DND-41 (cell line): Measurements from ENCODE around the gene PEX12.

Experiments
- ATAC-seq: fragments of 200-7000 bp; cut with Tn5 transposase; 3 replicates; pipeline ENCODE4 v1.9.1; 2021; ENCODE audit warnings: low read depth; ENCODE audit not compliant: insufficient read depth
- DNase-seq: peaks from one replicate; pipeline ENCODE4 v3.0.0-alpha.2; 2020
- H2AFZ ChIP-seq: 2 replicates; pipeline ENCODE4 v1.6.0; 2012; ENCODE audit warnings: low read depth, low read length
- H3K27ac ChIP-seq: 2 replicates; pipeline ENCODE4 v1.5.1; 2012; ENCODE audit warnings: low read length, inconsistent platforms
- H3K27me3 ChIP-seq: fragments of 200-600 bp; sonication (generic); 2 replicates; pipeline ENCODE4 v1.6.0; 2012; ENCODE audit warnings: low read length, mild to moderate bottlenecking, inconsistent platforms; ENCODE audit not compliant: insufficient read depth, poor library complexity
- H3K36me3 ChIP-seq: 2 replicates; pipeline ENCODE4 v1.5.1; 2012; ENCODE audit warnings: low read length, inconsistent platforms; ENCODE audit not compliant: insufficient read depth
- H3K4me1 ChIP-seq: 2 replicates; pipeline ENCODE4 v1.5.1; 2012; ENCODE audit warnings: mild to moderate bottlenecking, low read length; ENCODE audit not compliant: insufficient read depth
- H3K4me2 ChIP-seq: 2 replicates; pipeline ENCODE4 v1.6.0; 2012; ENCODE audit warnings: mild to moderate bottlenecking, moderate library complexity, low read length, inconsistent platforms; ENCODE audit not compliant: insufficient read depth
- H3K4me3 ChIP-seq, 2 experiments: fragments of 200-600 bp in 1 of 2; shearing (Covaris generic) in 1 of 2; 2 replicates each; pipeline ENCODE4 v1.5.1; 2012 to 2016; ENCODE audit warnings: inconsistent platforms in 2 of 2, low read length in 2 of 2, mild to moderate bottlenecking in 2 of 2, low read depth in 1 of 2, moderate library complexity in 1 of 2
- H3K79me2 ChIP-seq: 2 replicates; pipeline ENCODE4 v1.6.0; 2012; ENCODE audit warnings: low read length, inconsistent platforms; ENCODE audit not compliant: insufficient read depth
- H3K9ac ChIP-seq: 2 replicates; pipeline ENCODE4 v1.6.0; 2012; ENCODE audit warnings: low read depth, mild to moderate bottlenecking, inconsistent platforms, low read length, moderate library complexity
- H3K9me3 ChIP-seq: 2 replicates; pipeline ENCODE4 v1.5.1; 2012; ENCODE audit warnings: low read length, moderate library complexity, mild to moderate bottlenecking, inconsistent platforms; ENCODE audit not compliant: insufficient read depth, severe bottlenecking
- H4K20me1 ChIP-seq: 2 replicates; pipeline ENCODE4 v1.6.0; 2012; ENCODE audit warnings: low read length; ENCODE audit not compliant: insufficient read depth
- EZH2 ChIP-seq: IDR thresholded peaks from 3 replicates; pipeline ENCODE4 v1.6.1; 2012; ENCODE audit warnings: borderline replicate concordance, low read depth, mild to moderate bottlenecking, moderate library complexity, low read length, inconsistent platforms; ENCODE audit not compliant: severe bottlenecking
- TF ChIP-seq, protein P1 (sequence below): IDR thresholded peaks from 2 replicates; pipeline ENCODE4 v1.5.1; 2012; ENCODE audit warnings: borderline replicate concordance, low read length, moderate library complexity, mild to moderate bottlenecking; ENCODE audit not compliant: poor library complexity, severe bottlenecking; ENCODE audit errors: extremely low read depth

The PEX12 gene

DNA sequence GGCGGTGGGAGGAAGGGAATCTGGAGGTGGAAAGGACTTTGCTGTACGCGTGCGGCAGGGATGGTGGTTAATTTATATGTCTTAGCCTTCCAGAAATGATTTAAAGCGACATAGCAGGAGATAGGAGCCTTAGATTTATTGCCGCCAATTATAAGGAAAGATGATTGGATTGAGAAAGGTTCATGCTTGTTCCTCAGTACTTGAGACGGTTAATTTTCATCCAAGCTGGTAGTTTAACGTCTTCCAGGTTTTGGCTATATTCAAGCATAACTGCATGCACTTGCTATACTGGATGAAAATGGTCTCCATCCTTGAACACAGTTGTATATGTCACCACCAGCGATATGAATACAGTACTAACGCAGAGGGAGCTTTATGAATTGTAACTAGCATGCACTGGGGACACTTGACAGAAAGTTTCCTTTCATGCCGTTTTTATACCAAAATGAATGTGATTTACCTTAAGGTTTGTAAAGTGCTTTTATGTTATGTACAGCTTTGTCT, 610 bp upstream of the PEX12 start:
- Histone ChIP-seq H2AFZ (peak overlapping the region; percentile 88), H3K36me3 (peaks cover 16% of the 10 kb centered on the region; the same call in 1 of the 2 replicates), H3K27ac (peak overlapping the region; percentile 84), H3K27me3 (no peaks in the 10 kb centered on the region), H3K4me2 (peak overlapping the region; percentile 81), H4K20me1 (no peaks in the 10 kb centered on the region), H3K4me1 (peaks cover 31% of the 10 kb centered on the region), H3K79me2 (peaks cover 17% of the 10 kb centered on the region), H3K9me3 (no peaks in the 10 kb centered on the region), H3K9ac (peak overlapping the region; percentile 82), H3K4me3 (peak overlapping the region; percentile 63 to 77)
- TF ChIP-seq, protein P1, sequence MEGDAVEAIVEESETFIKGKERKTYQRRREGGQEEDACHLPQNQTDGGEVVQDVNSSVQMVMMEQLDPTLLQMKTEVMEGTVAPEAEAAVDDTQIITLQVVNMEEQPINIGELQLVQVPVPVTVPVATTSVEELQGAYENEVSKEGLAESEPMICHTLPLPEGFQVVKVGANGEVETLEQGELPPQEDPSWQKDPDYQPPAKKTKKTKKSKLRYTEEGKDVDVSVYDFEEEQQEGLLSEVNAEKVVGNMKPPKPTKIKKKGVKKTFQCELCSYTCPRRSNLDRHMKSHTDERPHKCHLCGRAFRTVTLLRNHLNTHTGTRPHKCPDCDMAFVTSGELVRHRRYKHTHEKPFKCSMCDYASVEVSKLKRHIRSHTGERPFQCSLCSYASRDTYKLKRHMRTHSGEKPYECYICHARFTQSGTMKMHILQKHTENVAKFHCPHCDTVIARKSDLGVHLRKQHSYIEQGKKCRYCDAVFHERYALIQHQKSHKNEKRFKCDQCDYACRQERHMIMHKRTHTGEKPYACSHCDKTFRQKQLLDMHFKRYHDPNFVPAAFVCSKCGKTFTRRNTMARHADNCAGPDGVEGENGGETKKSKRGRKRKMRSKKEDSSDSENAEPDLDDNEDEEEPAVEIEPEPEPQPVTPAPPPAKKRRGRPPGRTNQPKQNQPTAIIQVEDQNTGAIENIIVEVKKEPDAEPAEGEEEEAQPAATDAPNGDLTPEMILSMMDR, result no peak
- TF ChIP-seq EZH2, result no peak
- DNase-seq (no peak), ATAC-seq (no peak)

DNA sequence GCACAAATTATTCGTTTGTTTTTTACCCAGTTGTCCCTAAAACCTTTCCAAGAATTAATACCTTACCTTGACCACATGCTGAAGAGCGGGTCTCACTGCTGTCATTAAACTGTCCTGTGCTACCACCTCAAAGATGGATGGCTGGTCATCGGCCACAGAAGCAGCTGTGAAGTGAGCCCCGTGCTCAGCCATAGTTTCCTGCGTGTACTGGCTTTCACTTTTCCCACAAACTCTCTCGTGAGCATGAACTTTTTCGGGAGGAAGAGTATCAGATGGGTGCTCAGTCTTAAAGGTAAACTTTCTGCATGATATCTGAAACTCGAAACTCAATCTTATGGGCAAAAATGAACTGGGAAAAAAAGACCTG, 558 bp downstream of the PEX12 start:
- Histone ChIP-seq H3K27me3 (no peaks in the 10 kb centered on the region), H3K9ac (peak overlapping the region; percentile 82), H3K36me3 (peaks cover 24% of the 10 kb centered on the region; the same call in 1 of the 2 replicates), H3K4me3 (peak overlapping the region; percentile 63 to 77), H4K20me1 (no peaks in the 10 kb centered on the region; the same call in 1 of the 2 replicates), H3K27ac (peak overlapping the region; percentile 84), H3K9me3 (no peaks in the 10 kb centered on the region), H3K4me2 (peak overlapping the region; percentile 81), H3K79me2 (peaks cover 18% of the 10 kb centered on the region), H2AFZ (peak overlapping the region; percentile 88), H3K4me1 (peaks cover 31% of the 10 kb centered on the region)
- TF ChIP-seq EZH2, result no peak
- TF ChIP-seq, protein P1, result no peak
- DNase-seq (peak; percentile 20), ATAC-seq (no peak)

DNA sequence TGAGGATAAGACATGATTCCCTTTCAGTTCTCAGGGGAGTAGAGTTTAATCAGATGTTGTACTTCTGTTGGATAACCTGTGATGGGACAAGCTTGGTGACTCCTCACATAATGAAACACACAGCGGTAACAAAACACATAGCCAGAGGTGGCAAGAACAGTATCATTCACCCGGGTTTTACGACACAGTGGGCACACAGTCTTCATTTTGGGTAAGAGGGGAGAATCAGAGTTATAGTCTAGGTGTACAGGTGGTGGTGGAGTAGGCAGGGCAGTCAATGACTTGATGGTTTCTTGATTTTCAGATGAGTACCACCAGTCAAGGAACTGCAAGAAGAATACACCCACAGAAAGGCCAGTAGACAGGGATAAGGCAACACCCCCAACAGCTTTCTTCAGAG, 2.6 kb downstream of the PEX12 start:
- TF ChIP-seq, protein P1, result no peak
- TF ChIP-seq EZH2, result no peak
- no peak overlapping the region for H3K4me3 ChIP-seq
- no peak overlapping the region for H2AFZ ChIP-seq
- H3K4me2 ChIP-seq, result no peak overlapping the region
- no peaks in the 10 kb centered on the region for H3K9me3 ChIP-seq
- H3K27ac ChIP-seq, result no peak overlapping the region
- H3K27me3 ChIP-seq, result no peaks in the 10 kb centered on the region
- H3K36me3 ChIP-seq, result peaks cover 31% of the 10 kb centered on the region; the same call in 1 of the 2 replicates
- H3K9ac ChIP-seq, result no peak overlapping the region
- ATAC-seq (no peak), DNase-seq (no peak)
- peaks cover 36% of the 10 kb centered on the region for H3K79me2 ChIP-seq
- no peaks in the 10 kb centered on the region; the same call in 1 of the 2 replicates for H4K20me1 ChIP-seq
- peaks cover 38% of the 10 kb centered on the region for H3K4me1 ChIP-seq
